Astrocyte of the cerebellum (primary cell): Measurements from ENCODE around the gene TMEM141.

Experiments used
- DNase-seq: peaks from one replicate; pipeline ENCODE4 v3.0.0-alpha.2; 2011; ENCODE audit warnings: low read depth
- H3K4me3 ChIP-seq: 2 replicates; pipeline ENCODE4 v1.5.1; 2011; ENCODE audit warnings: mild to moderate bottlenecking, low read depth, low read length, moderate library complexity
- in situ Hi-C: cut with HindIII; loops from 2 replicates; pipeline ENCODE4 v1.10.0; 2017; ENCODE audit warnings: low sequenced_read_pairs
- TF ChIP-seq, protein P1 (sequence below): IDR thresholded peaks from 2 replicates; pipeline ENCODE4 v1.5.1; 2012; ENCODE audit warnings: low read length, low read depth, moderate library complexity, mild to moderate bottlenecking; ENCODE audit errors: missing control alignments

TMEM141 gene

DNA sequence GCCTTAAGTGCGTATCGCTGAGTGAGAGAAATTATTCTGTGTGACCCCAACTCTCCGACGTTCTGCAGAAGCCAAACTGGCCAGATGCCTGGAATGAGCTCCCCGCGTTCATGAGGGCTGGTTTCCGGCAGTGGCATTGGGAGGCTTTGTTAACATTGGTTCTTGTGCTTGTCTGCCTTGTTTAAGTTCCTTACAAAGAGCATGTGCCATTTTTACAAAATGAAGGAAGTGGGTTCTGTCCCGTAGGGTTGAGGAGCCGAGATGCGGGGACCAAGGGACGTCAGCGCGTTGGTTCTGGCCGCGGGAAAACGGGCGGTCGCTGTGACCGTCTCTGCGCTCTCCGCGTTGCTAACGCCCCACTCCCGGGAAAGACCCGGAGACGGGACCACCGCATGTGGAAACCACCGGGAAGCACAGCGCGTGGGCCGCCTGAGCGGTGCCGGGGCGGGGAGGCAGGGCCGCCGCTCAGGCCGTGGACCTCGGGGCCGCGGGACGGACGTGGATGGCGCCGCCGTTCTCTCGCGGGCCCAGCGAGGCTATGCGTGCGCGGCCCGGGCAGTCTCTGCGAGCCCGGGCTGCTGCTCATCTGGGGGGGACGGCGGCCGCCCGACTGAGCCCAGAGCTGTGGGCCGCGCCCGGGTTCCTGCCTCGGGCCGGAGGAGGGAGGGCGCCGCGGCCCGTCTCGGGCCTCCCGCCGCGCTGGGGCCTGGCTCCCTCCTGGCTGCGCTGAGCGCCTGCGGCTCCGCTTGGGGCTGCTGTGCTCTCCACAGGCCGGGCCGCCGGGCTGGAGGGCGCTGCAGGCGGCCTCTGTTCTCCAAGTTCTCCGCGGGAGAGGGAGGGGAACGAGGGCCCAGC, 30.1 kb downstream of the TMEM141 start:
- in situ Hi-C loops: no loop called here
- peak overlapping the region; percentile 26 for H3K4me3 ChIP-seq
- no peak for DNase-seq
- TF ChIP-seq, protein P1, sequence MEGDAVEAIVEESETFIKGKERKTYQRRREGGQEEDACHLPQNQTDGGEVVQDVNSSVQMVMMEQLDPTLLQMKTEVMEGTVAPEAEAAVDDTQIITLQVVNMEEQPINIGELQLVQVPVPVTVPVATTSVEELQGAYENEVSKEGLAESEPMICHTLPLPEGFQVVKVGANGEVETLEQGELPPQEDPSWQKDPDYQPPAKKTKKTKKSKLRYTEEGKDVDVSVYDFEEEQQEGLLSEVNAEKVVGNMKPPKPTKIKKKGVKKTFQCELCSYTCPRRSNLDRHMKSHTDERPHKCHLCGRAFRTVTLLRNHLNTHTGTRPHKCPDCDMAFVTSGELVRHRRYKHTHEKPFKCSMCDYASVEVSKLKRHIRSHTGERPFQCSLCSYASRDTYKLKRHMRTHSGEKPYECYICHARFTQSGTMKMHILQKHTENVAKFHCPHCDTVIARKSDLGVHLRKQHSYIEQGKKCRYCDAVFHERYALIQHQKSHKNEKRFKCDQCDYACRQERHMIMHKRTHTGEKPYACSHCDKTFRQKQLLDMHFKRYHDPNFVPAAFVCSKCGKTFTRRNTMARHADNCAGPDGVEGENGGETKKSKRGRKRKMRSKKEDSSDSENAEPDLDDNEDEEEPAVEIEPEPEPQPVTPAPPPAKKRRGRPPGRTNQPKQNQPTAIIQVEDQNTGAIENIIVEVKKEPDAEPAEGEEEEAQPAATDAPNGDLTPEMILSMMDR: no peak

DNA sequence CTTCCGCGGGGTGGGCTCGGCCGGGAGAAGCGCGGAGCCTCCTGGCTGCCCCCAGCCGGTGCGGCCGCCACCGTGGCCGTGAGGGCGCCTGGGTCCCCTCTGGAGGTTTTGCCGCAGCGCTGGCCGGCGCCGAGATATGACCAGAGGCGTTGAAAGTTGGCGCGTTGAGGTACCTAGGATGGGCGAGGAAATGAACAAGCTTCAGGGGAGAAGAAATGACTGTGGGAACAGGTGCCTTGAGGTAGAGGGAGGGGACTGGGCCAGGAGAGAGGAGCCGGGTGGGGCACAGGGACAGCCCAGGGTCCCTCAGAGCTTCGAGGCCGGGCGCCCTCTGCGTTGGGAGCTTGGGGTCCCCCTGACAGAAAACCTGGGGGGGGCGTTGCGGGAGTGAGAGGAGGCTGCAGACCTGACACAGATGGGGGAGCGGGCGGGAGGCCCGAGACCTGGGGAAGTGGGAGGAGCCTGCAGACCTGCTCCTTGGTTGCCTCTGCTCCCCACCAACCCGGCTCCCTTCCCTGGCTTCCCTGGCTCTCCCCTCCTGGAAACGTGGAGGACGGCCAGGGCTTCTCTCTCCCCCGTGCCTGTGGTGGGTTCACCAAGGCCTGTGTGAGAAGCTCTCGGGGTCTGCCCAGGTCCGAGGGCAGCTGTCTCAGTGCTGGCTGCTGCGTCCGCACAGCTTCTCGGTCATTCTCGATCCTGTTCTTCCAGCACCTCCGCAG, 30.8 kb downstream of the TMEM141 start:
- TF ChIP-seq, protein P1: no peak
- DNase-seq: no peak
- in situ Hi-C loops: no loop called here
- peak overlapping the region; percentile 26 for H3K4me3 ChIP-seq

DNA sequence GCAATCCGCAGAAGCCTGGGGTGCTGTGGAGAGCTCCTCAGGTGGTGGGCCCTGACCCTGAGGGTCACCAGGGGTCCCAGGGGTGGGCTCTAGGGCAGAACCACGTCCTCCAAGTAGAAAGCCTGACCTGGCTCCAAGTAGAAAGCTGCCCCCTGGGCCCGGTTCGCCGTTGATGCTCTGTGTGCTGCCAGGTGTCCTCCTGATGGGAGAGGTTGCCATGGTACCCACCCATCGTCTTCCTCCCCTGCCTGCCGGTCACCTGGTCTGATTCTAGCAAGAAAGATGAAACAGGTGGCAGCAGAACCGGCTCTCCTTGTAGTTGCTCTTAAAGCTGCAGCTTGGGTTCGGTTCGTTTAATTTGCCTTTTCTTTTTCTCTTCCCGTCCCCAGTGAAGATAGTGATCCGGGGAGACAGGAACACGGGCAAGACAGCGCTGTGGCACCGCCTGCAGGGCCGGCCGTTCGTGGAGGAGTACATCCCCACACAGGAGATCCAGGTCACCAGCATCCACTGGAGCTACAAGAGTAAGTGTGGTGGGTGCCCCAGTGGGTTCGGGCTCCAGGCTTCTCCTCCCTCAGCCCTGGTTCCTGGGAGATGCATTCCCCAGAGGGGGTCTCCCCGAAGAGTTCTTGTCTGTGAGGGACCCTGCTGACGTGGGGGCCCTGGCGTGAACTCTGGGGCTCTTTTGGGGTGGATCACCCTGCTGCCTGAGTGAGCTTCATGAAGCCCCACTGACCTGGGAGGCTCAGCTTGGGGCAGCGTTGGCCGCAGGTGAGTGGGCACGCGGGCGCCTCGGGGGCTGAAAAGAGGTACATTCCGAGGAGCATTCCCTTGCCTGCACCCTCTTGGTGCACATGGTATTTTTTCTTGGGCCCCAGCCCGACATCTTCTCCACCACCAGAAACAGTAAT, 32.2 kb downstream of the TMEM141 start:
- TF ChIP-seq, protein P1: no peak
- in situ Hi-C loops: no loop called here
- H3K4me3 ChIP-seq: no peak overlapping the region
- DNase-seq: no peak

DNA sequence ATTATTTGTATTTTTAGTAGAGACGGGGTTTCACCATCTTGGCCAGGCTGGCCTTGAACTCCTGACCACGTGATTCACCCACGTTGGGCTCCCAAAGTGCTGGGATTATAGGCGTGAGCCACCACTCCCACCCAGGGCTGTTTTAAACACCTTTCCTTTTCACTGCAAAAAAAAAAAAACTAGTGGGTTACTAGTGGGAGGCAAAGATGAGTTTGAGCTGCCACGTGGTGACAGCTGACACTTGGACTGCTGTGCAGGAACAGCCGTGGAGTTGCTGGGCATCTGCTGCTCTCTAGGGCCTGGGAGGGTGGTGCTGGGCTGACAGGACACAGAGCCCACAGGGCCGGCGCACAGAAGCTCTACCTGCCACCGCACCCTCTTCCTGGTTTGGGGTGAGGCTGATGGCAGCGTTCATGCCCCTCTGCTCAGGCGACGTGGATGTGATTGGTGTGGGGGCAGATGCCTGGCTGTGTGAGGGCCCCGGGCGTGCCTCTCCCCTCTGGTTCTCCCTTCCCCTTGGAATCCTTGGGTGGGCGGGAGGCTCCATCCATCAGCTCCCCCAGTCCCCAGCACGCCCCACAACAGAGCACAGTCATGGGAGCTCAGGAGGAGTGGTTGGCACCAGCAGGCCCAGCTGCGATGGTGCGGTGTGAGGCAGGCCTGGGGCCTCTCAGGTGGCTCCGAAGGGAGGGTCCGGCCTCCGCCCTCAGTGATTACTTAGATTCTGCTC, 33.5 kb downstream of the TMEM141 start:
- TF ChIP-seq, protein P1: no peak
- DNase-seq: no peak
- H3K4me3 ChIP-seq: no peak overlapping the region
- in situ Hi-C loops: no loop called here

DNA sequence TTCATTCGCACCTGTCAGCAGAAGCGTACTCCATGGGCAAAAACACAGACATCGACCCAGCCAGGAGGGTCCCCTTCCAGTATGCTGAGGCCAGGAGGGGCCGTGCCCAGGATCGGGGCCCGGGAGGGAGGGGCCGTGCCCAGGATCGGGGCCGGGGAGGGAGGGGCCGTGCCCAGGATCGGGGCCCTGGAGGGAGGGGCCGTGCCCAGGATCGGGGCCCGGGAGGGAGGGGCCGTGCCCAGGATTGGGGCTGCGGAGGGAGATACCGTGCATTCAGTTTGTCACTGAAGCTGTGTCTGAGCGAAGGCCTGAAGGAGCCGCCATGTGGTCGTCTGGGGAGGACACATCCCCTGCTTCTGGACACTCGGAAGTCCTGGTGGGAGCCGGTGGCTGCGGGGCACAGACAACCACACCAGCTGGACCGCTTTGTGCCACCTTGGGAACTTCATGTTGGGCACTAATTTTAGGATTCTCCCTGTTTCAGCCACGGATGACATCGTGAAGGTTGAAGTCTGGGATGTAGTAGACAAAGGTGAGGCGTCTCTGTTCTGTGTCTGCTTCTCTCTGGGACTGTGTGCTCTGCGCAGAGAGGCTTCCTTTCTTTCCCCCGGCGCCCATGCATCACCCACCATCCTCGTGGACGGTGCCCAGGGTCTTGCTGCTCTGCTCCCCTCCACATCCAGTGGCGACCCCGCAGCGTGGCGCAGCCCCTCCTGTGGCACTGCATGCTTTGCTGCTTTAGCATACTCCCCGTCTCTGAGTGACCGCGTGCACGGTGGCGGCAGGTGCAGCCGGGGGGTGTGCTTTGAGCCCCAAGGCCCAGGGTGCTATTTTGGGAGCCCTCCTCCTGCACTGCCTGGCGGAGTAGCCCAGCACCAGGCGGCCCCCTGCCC, 34.4 kb downstream of the TMEM141 start:
- H3K4me3 ChIP-seq: no peak overlapping the region
- no peak for DNase-seq
- TF ChIP-seq, protein P1: no peak
- in situ Hi-C loops: no loop called here
